Neuronal stem cell (in vitro differentiated cells): Measurements from ENCODE around the gene TEX51.
A peak's percentile ranks its signal among the peaks of the same experiment; 100 is the strongest.

ENCODE experiments used
- DNase-seq: peaks from one replicate; pipeline ENCODE4 v3.0.0-alpha.2; 2013; ENCODE audit warnings: low spot score
- H2AFZ ChIP-seq: one replicate; pipeline ENCODE4 v1.6.1; 2013; ENCODE audit warnings: mild to moderate bottlenecking, low read length, inconsistent platforms
- H2AK5ac ChIP-seq: 2 replicates; pipeline ENCODE4 v1.6.1; 2013; ENCODE audit warnings: low read depth, mild to moderate bottlenecking, inconsistent platforms, low read length, moderate library complexity, mixed read lengths
- H2BK120ac ChIP-seq: 2 replicates; pipeline ENCODE4 v1.6.1; 2013; ENCODE audit warnings: low read depth, mild to moderate bottlenecking, inconsistent platforms, low read length, moderate library complexity, mixed read lengths
- H2BK12ac ChIP-seq: one replicate; pipeline ENCODE4 v1.6.1; 2013; ENCODE audit warnings: low read length, inconsistent platforms
- H2BK15ac ChIP-seq: 2 replicates; pipeline ENCODE4 v1.6.1; 2013; ENCODE audit warnings: mild to moderate bottlenecking, low read length, inconsistent platforms, mixed read lengths
- H2BK5ac ChIP-seq: one replicate; pipeline ENCODE4 v1.6.1; 2013; ENCODE audit warnings: inconsistent platforms, mild to moderate bottlenecking, low read length, moderate library complexity
- H3K14ac ChIP-seq: one replicate; pipeline ENCODE4 v1.6.1; 2013; ENCODE audit warnings: low read length, inconsistent platforms
- H3K18ac ChIP-seq: 2 replicates; pipeline ENCODE4 v1.6.1; 2013; ENCODE audit warnings: low read length, inconsistent platforms
- H3K23ac ChIP-seq: 2 replicates; pipeline ENCODE4 v1.6.1; 2013; ENCODE audit warnings: low read depth, mild to moderate bottlenecking, mixed read lengths, low read length, inconsistent platforms; ENCODE audit not compliant: poor library complexity
- H3K27ac ChIP-seq: replicated peaks from 3 replicates; pipeline ENCODE4 v1.5.1; 2013; ENCODE audit warnings: low read length, inconsistent platforms
- H3K27me3 ChIP-seq, 3 experiments: 2 replicates each; pipeline ENCODE4 v1.6.1; 2013; ENCODE audit warnings: low read length in 3 of 3, mild to moderate bottlenecking in 2 of 3, inconsistent platforms in 1 of 3, low read depth in 1 of 3, mixed read lengths in 1 of 3, moderate library complexity in 1 of 3; ENCODE audit not compliant: control insufficient read depth in 3 of 3, insufficient read depth in 3 of 3
- H3K36me3 ChIP-seq, 2 donors: replicated peaks in 1 of 2; 2 replicates each; pipeline ENCODE4 v1.6.1; 2013; ENCODE audit warnings: low read length in 2 of 2; ENCODE audit not compliant: control insufficient read depth in 2 of 2, insufficient read depth in 2 of 2
- H3K4ac ChIP-seq: 2 replicates; pipeline ENCODE4 v1.6.1; 2013; ENCODE audit warnings: inconsistent platforms, mild to moderate bottlenecking, low read length, moderate library complexity
- H3K4me1 ChIP-seq, 2 donors: 1 replicate in 1 of 2; 2 replicates in 1 of 2; pipeline ENCODE4 v1.6.1; 2013; ENCODE audit warnings: low read length in 2 of 2, low read depth in 1 of 2; ENCODE audit not compliant: control insufficient read depth in 2 of 2, insufficient read depth in 1 of 2
- H3K4me2 ChIP-seq: one replicate; pipeline ENCODE4 v1.6.1; 2013; ENCODE audit warnings: mild to moderate bottlenecking, low read length, inconsistent platforms; ENCODE audit not compliant: insufficient read depth, poor library complexity, severe bottlenecking
- H3K4me3 ChIP-seq, 2 donors: 2 replicates each; pipeline ENCODE4 v1.5.1; 2013; ENCODE audit warnings: low read length in 2 of 2, mild to moderate bottlenecking in 2 of 2, inconsistent platforms in 1 of 2, moderate library complexity in 1 of 2
- H3K79me1 ChIP-seq: one replicate; pipeline ENCODE4 v1.6.1; 2013; ENCODE audit warnings: low read depth, mild to moderate bottlenecking, inconsistent platforms, low read length, moderate library complexity
- H3K9ac ChIP-seq: one replicate; pipeline ENCODE4 v1.6.1; 2013; ENCODE audit warnings: mild to moderate bottlenecking, low read depth, low read length, inconsistent platforms; ENCODE audit not compliant: poor library complexity
- H3K9me3 ChIP-seq, 2 donors: replicated peaks in 1 of 2; 2 replicates each; pipeline versions ENCODE3 to v1.6.1; 2013; ENCODE audit warnings: low read length in 2 of 2, mild to moderate bottlenecking in 2 of 2, inconsistent platforms in 1 of 2, low read depth in 1 of 2, mixed read lengths in 1 of 2, moderate library complexity in 1 of 2; ENCODE audit not compliant: control insufficient read depth in 2 of 2, insufficient read depth in 1 of 2
- H4K8ac ChIP-seq: one replicate; pipeline ENCODE4 v1.6.1; 2013; ENCODE audit warnings: low read depth, mild to moderate bottlenecking, inconsistent platforms, low read length, moderate library complexity
- H4K91ac ChIP-seq: one replicate; pipeline ENCODE4 v1.6.1; 2013; ENCODE audit warnings: low read length, low read depth, mild to moderate bottlenecking, inconsistent platforms; ENCODE audit not compliant: poor library complexity
- WGBS, 2 donors: extraction: QIAGEN DNeasy Blood & Tissue Kit; methylation state at CpG; one replicate each; pipeline ENCODE4 v1.1.7; 2013; ENCODE audit warnings: missing lambda C conversion rate in 2 of 2, mixed read lengths in 1 of 2; ENCODE audit not compliant: insufficient read length in 2 of 2, insufficient replicate concordance in 1 of 2; ENCODE audit errors: extremely low coverage in 2 of 2; 5-methylcytosine and 5-hydroxymethylcytosine counted together

The TEX51 gene

GRCh38 chr2:126921066-126921465 lies 22.4 kb downstream of the TEX51 start:
- H3K4me2 ChIP-seq: no peak overlapping the region
- H3K27me3 ChIP-seq: no peaks in the 10 kb centered on the region
- no peaks in the 10 kb centered on the region for H3K9me3 ChIP-seq
- H3K79me1 ChIP-seq: no peaks in the 10 kb centered on the region
- no peak overlapping the region for H3K23ac ChIP-seq
- H2AFZ ChIP-seq: no peak overlapping the region
- no peak overlapping the region for H2BK15ac ChIP-seq
- no peak overlapping the region for H3K27ac ChIP-seq
- H2BK120ac ChIP-seq: no peak overlapping the region
- H3K4me1 ChIP-seq: no peaks in the 10 kb centered on the region
- H2BK12ac ChIP-seq: no peak overlapping the region
- no peaks in the 10 kb centered on the region for H3K36me3 ChIP-seq
- no peak overlapping the region for H4K91ac ChIP-seq
- no peak overlapping the region for H3K18ac ChIP-seq
- no peak overlapping the region for H3K4ac ChIP-seq
- DNase-seq: no peak
- WGBS, 2 donors: no CpG with 5 or more reads among the region's 1 CpG
- H3K4me3 ChIP-seq: peak overlapping the region in 1 of 2 donors; percentile 54
- no peak overlapping the region for H3K14ac ChIP-seq
- H4K8ac ChIP-seq: no peak overlapping the region
- no peak overlapping the region for H2AK5ac ChIP-seq
- no peak overlapping the region for H3K9ac ChIP-seq
- H2BK5ac ChIP-seq: no peak overlapping the region

GRCh38 chr2:126930970-126931590 lies 32.4 kb downstream of the TEX51 start:
- Histone ChIP-seq H3K9me3 (peaks cover 0 to 2% of the 10 kb centered on the region in 2 donors), H3K4me2 (no peak overlapping the region), H3K36me3 (no peaks in the 10 kb centered on the region), H3K23ac (no peak overlapping the region), H3K18ac (peak overlapping the region; percentile 36), H3K27me3 (peaks cover 0 to 6% (median 0%) of the 10 kb centered on the region in 3 experiments), H2AFZ (no peak overlapping the region), H3K14ac (no peak overlapping the region), H3K4me3 (no peak overlapping the region), H4K8ac (no peak overlapping the region), H2AK5ac (no peak overlapping the region), H2BK12ac (no peak overlapping the region), H3K79me1 (no peaks in the 10 kb centered on the region), H2BK120ac (no peak overlapping the region), H3K27ac (no peak overlapping the region), H2BK5ac (no peak overlapping the region), H2BK15ac (no peak overlapping the region), H3K4me1 (no peaks in the 10 kb centered on the region), H4K91ac (no peak overlapping the region), H3K9ac (peak overlapping the region; percentile 39), H3K4ac (no peak overlapping the region)
- no peak for DNase-seq
- no CpG with 5 or more reads among the region's 5 CpGs for WGBS, 2 donors

- Histone ChIP-seq H3K9me3 (peaks cover 0 to 2% of the 10 kb centered on the region in 2 donors), H2BK120ac (no peak overlapping the region), H3K4me2 (no peak overlapping the region), H4K91ac (no peak overlapping the region), H3K23ac (no peak overlapping the region), H2BK15ac (no peak overlapping the region), H3K14ac (no peak overlapping the region), H4K8ac (no peak overlapping the region), H2AFZ (no peak overlapping the region), H3K27me3 (peaks cover 0 to 6% (median 0%) of the 10 kb centered on the region in 3 experiments), H2BK12ac (no peak overlapping the region), H3K27ac (no peak overlapping the region), H3K9ac (no peak overlapping the region), H3K4ac (no peak overlapping the region), H3K18ac (no peak overlapping the region), H3K79me1 (no peaks in the 10 kb centered on the region), H3K4me3 (no peak overlapping the region), H3K36me3 (no peaks in the 10 kb centered on the region), H2AK5ac (no peak overlapping the region), H3K4me1 (no peaks in the 10 kb centered on the region), H2BK5ac (no peak overlapping the region)
- no peak for DNase-seq
- WGBS, 2 donors: no CpG with 5 or more reads among the region's 4 CpGs
These were observed 33.8 kb downstream of the TEX51 start for GRCh38 chr2:126932529-126932928.

GRCh38 chr2:126932966-126933710 lies 34.4 kb downstream of the TEX51 start:
- H3K27me3 ChIP-seq: peaks cover 0 to 6% (median 0%) of the 10 kb centered on the region in 3 experiments
- H3K9ac ChIP-seq: no peak overlapping the region
- H3K4ac ChIP-seq: no peak overlapping the region
- no peaks in the 10 kb centered on the region for H3K4me1 ChIP-seq
- no peak overlapping the region for H2AK5ac ChIP-seq
- H3K36me3 ChIP-seq: no peaks in the 10 kb centered on the region
- H3K27ac ChIP-seq: no peak overlapping the region
- no peak overlapping the region for H2BK12ac ChIP-seq
- H3K18ac ChIP-seq: no peak overlapping the region
- no peak overlapping the region for H2AFZ ChIP-seq
- no peak overlapping the region for H3K4me3 ChIP-seq
- H2BK15ac ChIP-seq: no peak overlapping the region
- H3K14ac ChIP-seq: no peak overlapping the region
- peaks cover 0 to 2% of the 10 kb centered on the region in 2 donors for H3K9me3 ChIP-seq
- H4K8ac ChIP-seq: no peak overlapping the region
- DNase-seq: no peak
- H4K91ac ChIP-seq: no peak overlapping the region
- no CpG with 5 or more reads among the region's 14 CpGs for WGBS, 2 donors
- no peak overlapping the region for H2BK5ac ChIP-seq
- no peak overlapping the region for H3K4me2 ChIP-seq
- H3K23ac ChIP-seq: no peak overlapping the region
- no peak overlapping the region for H2BK120ac ChIP-seq
- no peaks in the 10 kb centered on the region for H3K79me1 ChIP-seq
